ENCODE data around the gene NFASC.

The NFASC gene

DNA sequence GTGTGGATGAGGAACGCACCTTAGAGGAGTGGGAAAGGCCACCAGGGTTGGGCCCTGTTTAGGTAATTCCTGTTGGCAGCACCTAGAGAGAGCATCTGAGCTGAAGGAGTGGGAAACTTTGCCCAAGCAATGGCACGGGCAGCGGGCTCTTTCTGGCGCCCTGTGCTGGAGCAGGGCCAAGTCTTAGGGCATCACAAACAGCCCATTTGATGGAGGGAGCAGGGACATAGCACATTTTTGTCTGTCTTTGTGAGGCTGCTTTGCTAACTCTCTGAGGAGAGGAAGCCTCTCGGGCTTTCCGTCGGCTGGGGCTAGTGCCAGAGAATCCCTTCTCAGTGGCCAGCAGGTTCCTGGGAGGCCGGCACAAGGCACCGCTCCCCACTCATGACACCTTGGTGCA lies 149.8 kb downstream of the NFASC start:
- Histone ChIP-seq H3K4me1 (ENCODE audit: control insufficient read depth, low read length) (no peaks in the 10 kb centered on the region), H3K36me3 (ENCODE audit: control insufficient read depth, low read length) (no peaks in the 10 kb centered on the region), H3K27me3 (ENCODE audit: control insufficient read depth, low read length) (peaks cover 6% of the 10 kb centered on the region; the same call in 1 of the 2 replicates), H3K9me2 (replicated peaks; ENCODE audit: control insufficient read depth, low read length) (no peaks in the 10 kb centered on the region), H4K20me1 (ENCODE audit: control insufficient read depth, insufficient read depth, low read depth, low read length) (no peaks in the 10 kb centered on the region), H3K4me2 (ENCODE audit: low read length) (no peak overlapping the region), H3K79me2 (ENCODE audit: control insufficient read depth, low read length) (no peaks in the 10 kb centered on the region), H3K27ac (ENCODE audit: low read depth, low read length) (no peak overlapping the region), H3K9me3 (ENCODE audit: control insufficient read depth, insufficient read depth, low read length) (no peaks in the 10 kb centered on the region), H3F3A (ENCODE audit: control insufficient read depth, insufficient read depth) (no peaks in the 10 kb centered on the region), H3K4me3 (ENCODE audit: low read length) (no peak overlapping the region)
- TF ChIP-seq EZH2phosphoT487 (IDR thresholded peaks at IDR 0.05; ENCODE audit: borderline replicate concordance, low read length) = no peak
- TF ChIP-seq CTCF (IDR thresholded peaks at IDR 0.05; ENCODE audit: low read depth, low read length, poor library complexity, severe bottlenecking) = no peak

DNA sequence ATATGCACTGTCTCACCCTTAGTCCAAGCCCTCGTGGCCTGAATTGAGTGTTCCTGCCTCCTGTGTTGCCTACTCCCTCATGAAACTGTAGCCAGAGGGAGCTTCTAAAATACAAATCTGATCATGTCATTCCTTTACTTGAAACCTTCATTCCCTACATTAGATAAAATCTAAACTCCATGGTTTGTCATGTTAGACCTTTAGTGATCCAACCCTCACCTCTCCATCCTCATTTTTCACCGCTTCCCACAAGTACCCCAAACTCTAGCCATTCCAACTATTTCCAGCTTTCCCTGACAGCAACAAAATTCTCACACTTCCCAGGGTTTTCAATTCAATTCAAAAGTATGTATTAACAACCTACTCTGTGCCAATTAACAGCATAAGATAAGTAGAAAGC lies 154.0 kb downstream of the NFASC start:
- Histone ChIP-seq H3K4me1 (ENCODE audit: control insufficient read depth, low read length) (no peaks in the 10 kb centered on the region; the same call in 1 of the 2 replicates), H3K9me3 (ENCODE audit: control insufficient read depth, insufficient read depth, low read length) (no peaks in the 10 kb centered on the region), H3K9me2 (replicated peaks; ENCODE audit: control insufficient read depth, low read length) (no peaks in the 10 kb centered on the region), H3K36me3 (ENCODE audit: control insufficient read depth, low read length) (no peaks in the 10 kb centered on the region), H3K79me2 (ENCODE audit: control insufficient read depth, low read length) (no peaks in the 10 kb centered on the region), H3K27me3 (ENCODE audit: control insufficient read depth, low read length) (peaks cover 1% of the 10 kb centered on the region; the same call in 1 of the 2 replicates), H3F3A (ENCODE audit: control insufficient read depth, insufficient read depth) (no peaks in the 10 kb centered on the region), H3K4me2 (ENCODE audit: low read length) (no peak overlapping the region), H3K27ac (ENCODE audit: low read depth, low read length) (no peak overlapping the region), H3K4me3 (ENCODE audit: low read length) (no peak overlapping the region), H4K20me1 (ENCODE audit: control insufficient read depth, insufficient read depth, low read depth, low read length) (no peaks in the 10 kb centered on the region)
- no peak for TF ChIP-seq EZH2phosphoT487 (IDR thresholded peaks at IDR 0.05; ENCODE audit: borderline replicate concordance, low read length)
- TF ChIP-seq CTCF (IDR thresholded peaks at IDR 0.05; ENCODE audit: low read depth, low read length, poor library complexity, severe bottlenecking) = no peak

- TF ChIP-seq EZH2phosphoT487 (IDR thresholded peaks at IDR 0.05; ENCODE audit: borderline replicate concordance, low read length) (no peak), CTCF (IDR thresholded peaks at IDR 0.05; ENCODE audit: low read depth, low read length, poor library complexity, severe bottlenecking) (no peak)
- Histone ChIP-seq H3K9me2 (replicated peaks; ENCODE audit: control insufficient read depth, low read length) (no peaks in the 10 kb centered on the region), H3K4me1 (ENCODE audit: control insufficient read depth, low read length) (no peaks in the 10 kb centered on the region; the same call in 1 of the 2 replicates), H3K79me2 (ENCODE audit: control insufficient read depth, low read length) (no peaks in the 10 kb centered on the region), H3K27me3 (ENCODE audit: control insufficient read depth, low read length) (no peaks in the 10 kb centered on the region; the same call in 1 of the 2 replicates), H3K4me2 (ENCODE audit: low read length) (no peak overlapping the region), H3K9me3 (ENCODE audit: control insufficient read depth, insufficient read depth, low read length) (no peaks in the 10 kb centered on the region), H3K27ac (ENCODE audit: low read depth, low read length) (no peak overlapping the region), H3K36me3 (ENCODE audit: control insufficient read depth, low read length) (no peaks in the 10 kb centered on the region), H4K20me1 (ENCODE audit: control insufficient read depth, insufficient read depth, low read depth, low read length) (no peaks in the 10 kb centered on the region), H3K4me3 (ENCODE audit: low read length) (no peak overlapping the region), H3F3A (ENCODE audit: control insufficient read depth, insufficient read depth) (no peaks in the 10 kb centered on the region)
Observed at GRCh38 chr1:205025239-205025638, 154.6 kb downstream of the NFASC start.
